ENCODE results near the gene SLC44A1.
A peak's percentile ranks its signal among the peaks of the same experiment; 100 is the strongest.

DNA sequence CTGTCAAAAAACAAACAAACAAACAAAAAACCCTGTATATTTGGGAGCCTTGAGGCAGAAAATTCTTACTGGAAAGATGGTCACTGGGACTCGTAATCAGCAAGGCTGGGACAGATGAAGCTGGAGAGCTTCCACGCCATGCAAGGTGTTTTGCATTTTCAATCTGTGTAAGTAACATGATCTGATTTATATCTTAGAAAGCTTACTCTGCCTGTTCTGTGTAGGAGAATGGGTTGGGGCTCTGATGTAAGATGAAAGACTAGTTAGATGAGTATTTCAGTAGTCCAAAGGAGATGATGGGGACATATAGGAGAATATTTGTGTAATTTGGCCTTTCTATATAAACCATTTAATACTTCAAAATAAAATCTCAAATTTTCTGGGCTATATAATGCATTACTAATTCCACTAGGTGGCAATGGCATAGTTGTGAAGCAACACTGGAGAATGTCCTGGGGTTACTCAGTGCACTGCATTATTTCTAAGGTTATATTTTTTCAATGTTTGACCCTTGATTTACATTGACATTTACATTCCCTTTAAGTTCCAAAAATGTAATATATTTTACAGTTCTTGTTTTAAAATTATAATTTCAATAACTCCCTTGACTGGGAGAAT lies 181.5 kb downstream of the SLC44A1 start:
- TF ChIP-seq, protein P1, sequence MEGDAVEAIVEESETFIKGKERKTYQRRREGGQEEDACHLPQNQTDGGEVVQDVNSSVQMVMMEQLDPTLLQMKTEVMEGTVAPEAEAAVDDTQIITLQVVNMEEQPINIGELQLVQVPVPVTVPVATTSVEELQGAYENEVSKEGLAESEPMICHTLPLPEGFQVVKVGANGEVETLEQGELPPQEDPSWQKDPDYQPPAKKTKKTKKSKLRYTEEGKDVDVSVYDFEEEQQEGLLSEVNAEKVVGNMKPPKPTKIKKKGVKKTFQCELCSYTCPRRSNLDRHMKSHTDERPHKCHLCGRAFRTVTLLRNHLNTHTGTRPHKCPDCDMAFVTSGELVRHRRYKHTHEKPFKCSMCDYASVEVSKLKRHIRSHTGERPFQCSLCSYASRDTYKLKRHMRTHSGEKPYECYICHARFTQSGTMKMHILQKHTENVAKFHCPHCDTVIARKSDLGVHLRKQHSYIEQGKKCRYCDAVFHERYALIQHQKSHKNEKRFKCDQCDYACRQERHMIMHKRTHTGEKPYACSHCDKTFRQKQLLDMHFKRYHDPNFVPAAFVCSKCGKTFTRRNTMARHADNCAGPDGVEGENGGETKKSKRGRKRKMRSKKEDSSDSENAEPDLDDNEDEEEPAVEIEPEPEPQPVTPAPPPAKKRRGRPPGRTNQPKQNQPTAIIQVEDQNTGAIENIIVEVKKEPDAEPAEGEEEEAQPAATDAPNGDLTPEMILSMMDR (IDR thresholded peaks at IDR 0.05) = peak; percentile 24 to 35 (median 33)
- TF ChIP-seq POLR2A (IDR thresholded peaks at IDR 0.05) (no peak), EP300 (IDR thresholded peaks at IDR 0.05) (no peak)

Data from tibial nerve (tissue), 4 donors.